ENCODE results near the gene ANTXR2.

DNA sequence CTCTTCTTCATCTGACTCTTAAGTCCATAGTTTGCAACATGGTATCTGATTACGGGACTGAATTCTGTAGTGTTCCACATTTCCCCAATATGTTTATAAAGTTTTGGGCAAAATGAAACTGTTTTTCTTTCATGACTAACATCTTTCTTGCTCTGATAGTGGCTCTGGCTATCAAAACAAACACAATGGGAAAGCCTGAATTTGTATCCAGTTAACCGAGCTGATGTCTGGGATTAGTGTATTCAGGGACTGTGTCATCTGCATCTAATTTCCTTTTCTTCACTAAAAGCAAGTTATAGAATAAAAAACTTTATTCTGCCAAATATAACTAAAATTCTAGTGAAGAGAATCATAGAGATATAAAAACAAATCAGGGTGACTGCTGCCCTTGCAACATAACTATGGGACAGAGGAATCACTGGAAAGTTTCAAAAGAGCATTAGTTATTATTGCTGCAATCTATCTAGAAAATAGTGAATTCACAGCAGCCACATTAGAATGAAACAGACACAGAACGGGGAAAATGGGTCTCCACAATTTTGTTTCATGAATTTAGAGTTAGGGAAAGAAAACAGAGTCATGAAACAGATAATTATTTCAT lies 61.3 kb downstream of the ANTXR2 start:
- TF ChIP-seq, protein P1, sequence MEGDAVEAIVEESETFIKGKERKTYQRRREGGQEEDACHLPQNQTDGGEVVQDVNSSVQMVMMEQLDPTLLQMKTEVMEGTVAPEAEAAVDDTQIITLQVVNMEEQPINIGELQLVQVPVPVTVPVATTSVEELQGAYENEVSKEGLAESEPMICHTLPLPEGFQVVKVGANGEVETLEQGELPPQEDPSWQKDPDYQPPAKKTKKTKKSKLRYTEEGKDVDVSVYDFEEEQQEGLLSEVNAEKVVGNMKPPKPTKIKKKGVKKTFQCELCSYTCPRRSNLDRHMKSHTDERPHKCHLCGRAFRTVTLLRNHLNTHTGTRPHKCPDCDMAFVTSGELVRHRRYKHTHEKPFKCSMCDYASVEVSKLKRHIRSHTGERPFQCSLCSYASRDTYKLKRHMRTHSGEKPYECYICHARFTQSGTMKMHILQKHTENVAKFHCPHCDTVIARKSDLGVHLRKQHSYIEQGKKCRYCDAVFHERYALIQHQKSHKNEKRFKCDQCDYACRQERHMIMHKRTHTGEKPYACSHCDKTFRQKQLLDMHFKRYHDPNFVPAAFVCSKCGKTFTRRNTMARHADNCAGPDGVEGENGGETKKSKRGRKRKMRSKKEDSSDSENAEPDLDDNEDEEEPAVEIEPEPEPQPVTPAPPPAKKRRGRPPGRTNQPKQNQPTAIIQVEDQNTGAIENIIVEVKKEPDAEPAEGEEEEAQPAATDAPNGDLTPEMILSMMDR (IDR thresholded peaks at IDR 0.05), result no peak
- TF ChIP-seq ZFX (IDR thresholded peaks at IDR 0.05; ENCODE audit: borderline replicate concordance), result no peak

Measured in 22Rv1 (cell line).